NB4 (cell line): ENCODE data around the gene NRG3.

Source experiments
- CTCF ChIP-seq: IDR thresholded peaks from one replicate; pipeline ENCODE4 v1.5.1; 2012; ENCODE audit warnings: low read depth, low read length
- MAX ChIP-seq: IDR thresholded peaks from 2 replicates; pipeline ENCODE4 v1.6.1; 2011; ENCODE audit warnings: low read depth, low read length
- MYC ChIP-seq: IDR thresholded peaks from 2 replicates; pipeline ENCODE4 v1.6.1; 2011; ENCODE audit warnings: low read depth, low read length

GRCh38 chr10:82880776-82881290 lies 1005.8 kb downstream of the NRG3 start:
- TF ChIP-seq CTCF (no peak), MAX (no peak), MYC (no peak)
